Effector CD8-positive, alpha-beta T cell (primary cell): ENCODE measurements around the gene OR13D1.
"Not testable (repeated sequence)": the region's sequence is repeated elsewhere in the genome, so short reads cannot be mapped to it uniquely, and the experiment has no call there.

Experiments used
- DNase-seq: peaks from one replicate; lab custom pipeline; 2025; lab: John Stamatoyannopoulos, UW
- total RNA-seq, 4 experiments: gene quantifications; one replicate each; lab custom pipeline; 2026; lab: John Stamatoyannopoulos, UW

Gene OR13D1
- total RNA-seq: 0 reads per million in 4 experiments

- no peak for DNase-seq
These were observed at the start of gene OR13D1 for GRCh38 chr9:104694218-104694617. Gene OR13D1 (plus strand): TSS chr9:104694518. CDS start chr9:104694518, 0 bp downstream.

GRCh38 chr9:104658496-104659195 lies 35.7 kb upstream of the OR13D1 start:
- DNase-seq: no peak

- no peak for DNase-seq
These were observed 18.7 kb upstream of the OR13D1 start for GRCh38 chr9:104675611-104676010.

GRCh38 chr9:104682642-104683041 lies 11.7 kb upstream of the OR13D1 start:
- no peak for DNase-seq

GRCh38 chr9:104686081-104686480 lies 8.2 kb upstream of the OR13D1 start:
- no peak for DNase-seq

GRCh38 chr9:104700306-104700705 lies 6.0 kb downstream of the OR13D1 start:
- DNase-seq: no peak

- not testable (repeated sequence) for DNase-seq
These were observed 14.4 kb downstream of the OR13D1 start for GRCh38 chr9:104708737-104709136.

GRCh38 chr9:104711604-104712003 lies 17.3 kb downstream of the OR13D1 start:
- no peak for DNase-seq

- no peak for DNase-seq
These were observed 30.7 kb downstream of the OR13D1 start for GRCh38 chr9:104725014-104725413.

- DNase-seq: no peak
These were observed 44.1 kb downstream of the OR13D1 start for GRCh38 chr9:104738452-104738851.

GRCh38 chr9:104740621-104741020 lies 46.3 kb downstream of the OR13D1 start:
- DNase-seq: no peak

GRCh38 chr9:104743376-104743985 lies 49.2 kb downstream of the OR13D1 start:
- DNase-seq: no peak
